Measurements from ENCODE around the gene ANAPC4. TPM values are rescaled to one million over a fixed set of nuclear protein-coding genes. Genes with fewer than 3 reads are reported as not detected.
"Not testable (repeated sequence)": the region's sequence is repeated elsewhere in the genome, so short reads cannot be mapped to it uniquely, and the experiment has no call there.

ANAPC4 gene
- total RNA-seq = 10 to 100 TPM; 19.8 to 49.8 (median 27.2) TPM

GRCh38 chr4:25376754-25377571 is at the start of gene ANAPC4:
Gene ANAPC4 (plus strand): TSS chr4:25377263. CDS start chr4:25377428, 165 bp downstream.
- ATAC-seq (ENCODE audit: low FRiP score) (peak; percentile 99), DNase-seq (ENCODE audit: low spot score) (peak; percentile 90)
- TF ChIP-seq CTCF (IDR thresholded peaks at IDR 0.05) = no peak

GRCh38 chr4:25328463-25328862 is 48.6 kb upstream of the ANAPC4 start:
- ATAC-seq (ENCODE audit: low FRiP score); DNase-seq (ENCODE audit: low spot score): not testable (repeated sequence)

GRCh38 chr4:25330335-25330734 is 46.7 kb upstream of the ANAPC4 start:
- TF ChIP-seq CTCF (IDR thresholded peaks at IDR 0.05) = no peak
- ATAC-seq (ENCODE audit: low FRiP score) (no peak), DNase-seq (ENCODE audit: low spot score) (no peak)

GRCh38 chr4:25330905-25331808 is 45.9 kb upstream of the ANAPC4 start:
- DNase-seq (ENCODE audit: low spot score) (no peak), ATAC-seq (ENCODE audit: low FRiP score) (peak; percentile 41)
- no peak for TF ChIP-seq CTCF (IDR thresholded peaks at IDR 0.05)

- DNase-seq (ENCODE audit: low spot score) (no peak), ATAC-seq (ENCODE audit: low FRiP score) (no peak)
- no peak for TF ChIP-seq CTCF (IDR thresholded peaks at IDR 0.05)
These were observed 33.4 kb upstream of the ANAPC4 start for GRCh38 chr4:25343671-25344070.

GRCh38 chr4:25345744-25346143 is 31.3 kb upstream of the ANAPC4 start:
- ATAC-seq (ENCODE audit: low FRiP score) (no peak), DNase-seq (ENCODE audit: low spot score) (no peak)
- TF ChIP-seq CTCF (IDR thresholded peaks at IDR 0.05) = no peak

- DNase-seq (ENCODE audit: low spot score) (no peak), ATAC-seq (ENCODE audit: low FRiP score) (no peak)
- TF ChIP-seq CTCF (IDR thresholded peaks at IDR 0.05) = no peak
These were observed 30.1 kb upstream of the ANAPC4 start for GRCh38 chr4:25346913-25347312.
